ENCODE results near the gene STK11IP.

Gene STK11IP

DNA sequence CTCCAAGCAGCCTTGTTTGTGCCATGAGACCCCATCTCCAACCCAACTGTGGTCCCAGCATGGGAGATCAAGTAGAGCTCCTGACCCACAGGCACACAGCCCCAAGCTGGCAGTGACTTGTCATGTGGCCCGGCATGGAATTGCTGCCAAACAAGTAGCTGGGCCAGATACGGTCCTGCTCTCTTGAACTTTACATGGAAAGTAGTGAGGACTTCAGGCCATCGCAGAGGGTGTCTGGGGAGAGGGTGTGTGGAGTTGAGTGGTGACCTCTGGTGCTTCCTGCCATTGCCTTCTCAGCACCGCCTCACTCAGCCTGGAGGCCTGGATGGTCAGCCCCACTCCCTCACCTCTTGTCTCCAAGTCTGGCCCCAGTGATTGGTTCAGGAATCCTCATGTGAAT is 18.9 kb downstream of the STK11IP start:
- DNase-seq, result no peak

DNA sequence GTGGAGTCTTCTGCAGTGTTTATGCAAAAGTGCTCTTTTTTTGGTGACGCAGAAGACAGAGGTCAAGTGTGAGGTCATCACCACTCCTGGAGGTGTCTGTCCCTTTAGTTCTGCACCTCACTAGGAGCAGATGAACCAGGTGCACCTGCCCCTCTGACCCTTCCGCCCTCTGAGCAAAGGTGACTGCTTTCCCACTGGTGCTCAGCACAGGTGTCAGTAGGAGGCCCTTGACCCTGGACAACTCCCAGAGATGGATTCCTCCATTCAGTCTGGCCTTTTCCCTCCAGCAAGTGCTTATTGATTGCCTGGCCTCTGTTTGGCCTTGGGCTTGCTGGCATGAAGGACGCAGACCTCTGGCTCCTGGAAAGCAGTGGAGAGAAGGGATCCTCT is 21.1 kb downstream of the STK11IP start:
- DNase-seq, result no peak

DNA sequence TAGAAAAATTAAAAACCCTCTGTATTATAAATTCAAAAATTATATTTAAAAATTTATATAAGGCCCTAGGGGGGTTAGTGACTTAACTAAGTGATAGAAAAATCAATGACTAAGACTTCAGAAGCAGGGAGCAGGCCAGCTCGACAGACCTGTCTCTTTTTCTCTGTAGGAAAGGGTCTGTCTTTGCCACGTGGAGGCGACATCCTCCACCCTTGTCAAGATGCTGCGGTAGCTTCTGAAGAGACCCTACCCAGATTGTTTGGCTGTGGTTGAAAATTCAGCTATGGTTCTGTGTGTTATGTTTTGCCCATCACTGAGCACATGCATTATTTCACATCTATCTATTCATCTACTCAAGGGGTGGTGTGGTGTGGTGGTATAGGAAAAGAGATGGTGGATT is 21.6 kb downstream of the STK11IP start:
- DNase-seq, result no peak

DNA sequence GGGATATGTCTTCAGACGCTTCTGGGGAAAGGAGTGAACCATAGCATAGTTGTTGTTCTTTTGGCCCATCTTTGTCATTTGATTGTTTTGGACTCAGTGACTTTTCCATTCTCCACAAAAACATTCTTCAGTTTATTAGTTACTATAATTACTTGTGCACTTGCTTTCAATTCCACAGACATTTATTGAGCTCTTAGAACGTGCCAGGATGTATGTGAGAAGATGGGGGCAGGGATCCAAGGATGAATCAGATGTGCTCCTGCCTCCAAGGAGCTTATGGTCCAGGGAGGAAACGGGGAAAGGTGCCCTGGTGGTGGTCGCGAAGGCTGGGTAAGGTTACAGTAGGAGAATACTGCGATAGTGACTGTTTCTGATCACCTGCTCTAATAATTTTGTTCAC is 22.9 kb downstream of the STK11IP start:
- no peak for DNase-seq

DNA sequence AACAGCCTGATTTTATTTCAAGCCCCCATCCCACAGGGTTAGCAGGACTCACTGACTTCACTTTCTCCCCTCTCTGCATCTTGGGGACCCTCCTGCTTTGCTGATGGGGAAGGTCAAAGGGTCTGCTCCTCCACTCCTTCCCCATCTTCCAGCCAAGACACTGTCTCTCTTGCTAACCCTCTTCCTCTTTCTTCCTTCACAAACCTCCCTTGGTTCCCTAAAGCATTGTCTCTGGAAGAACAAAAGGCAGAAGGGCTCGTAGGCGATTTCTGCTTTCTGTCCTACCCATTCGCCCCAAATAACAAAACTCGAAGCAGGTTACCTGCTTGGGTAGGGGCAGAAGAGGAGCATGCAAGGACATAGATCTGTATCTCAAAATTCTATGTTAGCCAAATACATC is 24.3 kb downstream of the STK11IP start:
- DNase-seq, result no peak

DNA sequence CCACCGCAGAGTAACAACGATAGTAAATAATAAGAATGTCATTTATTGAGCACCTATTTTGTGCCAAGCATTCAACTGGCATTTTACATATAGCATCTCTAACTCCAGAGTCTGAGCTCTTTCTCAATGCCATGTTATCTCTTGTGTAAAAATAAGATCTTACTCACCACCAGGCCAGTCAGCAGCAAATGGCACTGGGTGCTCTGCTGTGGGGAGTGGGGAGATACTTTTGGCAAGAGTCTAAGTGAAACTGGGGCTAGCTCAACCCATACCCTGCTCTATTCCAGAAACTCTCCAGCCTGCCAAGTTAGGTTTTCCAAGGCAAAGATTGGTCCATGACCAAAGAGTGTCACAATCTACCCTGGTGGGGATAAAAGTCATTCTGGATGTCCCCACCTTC is 24.8 kb downstream of the STK11IP start:
- DNase-seq, result no peak

DNA sequence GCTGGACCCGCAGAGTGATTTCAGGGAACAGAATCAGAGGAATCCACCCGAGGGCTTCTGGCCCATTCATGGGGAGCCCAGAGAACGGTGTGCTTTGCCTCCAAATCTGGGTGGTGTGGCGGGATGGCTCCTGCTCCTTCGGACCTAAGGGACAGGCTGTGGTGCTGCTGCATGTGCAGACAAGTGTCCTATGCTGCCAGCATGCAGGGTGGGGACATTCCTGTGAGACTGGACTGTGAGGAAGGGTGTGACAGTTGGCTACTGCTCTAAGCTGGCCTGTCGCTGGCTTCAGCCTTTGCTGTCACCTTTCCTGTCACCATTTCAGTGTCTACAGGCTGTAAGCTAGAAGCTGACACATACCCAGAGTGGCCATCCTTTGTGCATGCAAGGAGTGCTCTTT is 26.9 kb downstream of the STK11IP start:
- DNase-seq, result no peak

DNA sequence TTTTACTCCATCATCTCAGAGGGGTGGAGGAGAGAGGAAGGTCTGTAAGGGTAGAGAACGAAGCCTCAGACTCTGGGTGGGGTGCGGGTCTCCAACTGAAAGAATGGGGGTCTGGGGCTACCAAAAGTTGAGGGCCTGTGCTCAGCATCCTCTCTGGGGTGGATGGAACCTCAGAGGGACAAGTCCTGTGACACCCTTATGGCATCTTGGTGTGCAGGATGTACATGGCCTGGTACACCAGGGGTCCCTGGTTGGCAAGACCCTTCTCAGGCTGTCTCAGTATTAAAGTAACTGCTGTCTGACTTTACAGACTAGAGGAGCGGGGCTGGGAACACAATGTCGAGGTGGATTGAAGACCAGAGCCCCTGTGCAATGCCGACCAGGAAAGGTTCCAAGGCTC is 27.5 kb downstream of the STK11IP start:
- no peak for DNase-seq

DNA sequence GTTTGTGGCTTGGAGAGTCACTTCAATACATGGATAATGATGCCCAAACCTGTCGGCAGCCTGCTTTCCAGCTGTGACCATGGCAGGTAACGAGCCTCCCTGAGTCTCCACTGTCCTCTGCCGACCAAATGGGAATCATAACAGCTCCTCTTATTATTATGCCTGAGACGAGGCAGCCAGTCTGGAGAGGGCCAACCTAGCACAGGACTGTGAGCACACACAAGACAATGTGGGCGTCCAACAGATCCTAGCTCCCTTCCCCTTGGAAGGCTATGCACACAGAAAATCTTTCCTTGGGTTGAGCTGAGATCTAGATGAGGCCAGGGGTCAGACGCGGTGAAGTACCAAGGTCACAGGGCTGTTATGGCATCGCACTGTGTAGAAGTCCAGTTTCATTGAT is 28.9 kb downstream of the STK11IP start:
- no peak for DNase-seq

DNA sequence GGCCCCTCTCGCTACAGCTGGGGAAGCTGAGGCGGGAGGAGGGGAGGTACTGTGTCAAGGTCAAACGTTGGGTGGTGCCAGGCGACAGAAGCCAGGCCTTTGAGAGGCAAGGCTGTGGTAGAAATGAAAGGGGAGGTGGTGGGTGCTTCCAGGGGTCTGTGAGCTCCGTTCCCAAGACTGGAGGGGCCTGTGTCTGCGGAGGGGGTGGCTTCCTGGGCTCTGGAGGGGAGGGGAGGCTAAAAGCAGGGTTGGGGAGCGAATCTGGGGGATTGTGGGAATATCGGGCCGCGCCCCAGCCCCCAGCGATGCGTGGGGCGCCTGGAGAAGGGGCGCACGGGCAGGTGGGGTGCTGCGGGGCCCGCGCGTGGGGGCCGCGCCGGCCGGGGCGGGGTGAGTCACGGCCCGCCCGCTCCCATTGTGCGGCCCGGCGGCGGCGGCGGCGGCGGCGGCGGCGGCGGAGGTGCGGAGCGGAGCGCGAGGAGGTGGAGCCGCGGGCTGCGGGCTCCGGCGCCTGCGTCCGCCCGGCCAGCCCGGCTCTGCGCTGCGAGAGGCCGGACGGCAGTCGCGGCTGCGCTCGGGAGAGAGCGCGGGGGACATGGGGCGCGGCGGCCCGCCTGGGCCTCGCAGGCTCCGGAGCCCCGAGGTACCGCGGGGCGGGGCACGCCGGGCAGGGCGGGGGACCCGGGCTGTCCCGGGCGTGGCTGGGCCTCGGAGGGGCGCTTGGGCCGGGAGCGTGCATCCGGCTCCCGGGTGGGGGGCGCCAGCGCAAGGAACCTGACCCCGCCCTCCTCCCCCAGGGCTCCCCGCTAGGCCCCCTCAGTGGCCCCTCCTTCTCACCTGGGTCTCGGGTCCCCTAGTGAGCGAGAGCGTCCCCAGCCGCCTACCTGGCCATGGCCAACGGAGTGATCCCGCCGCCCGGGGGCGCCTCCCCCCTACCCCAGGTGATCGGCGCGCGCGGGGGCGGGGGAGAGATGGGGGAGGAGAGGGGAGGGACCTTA is 29.7 kb downstream of the STK11IP start, which contains the start of gene SLC4A3:
SLC4A3 (plus strand) TSS at position 528 of the 998 bp plus-strand sequence; CDS start at position 891, 363 bp downstream.
- DNase-seq, result no peak

DNA sequence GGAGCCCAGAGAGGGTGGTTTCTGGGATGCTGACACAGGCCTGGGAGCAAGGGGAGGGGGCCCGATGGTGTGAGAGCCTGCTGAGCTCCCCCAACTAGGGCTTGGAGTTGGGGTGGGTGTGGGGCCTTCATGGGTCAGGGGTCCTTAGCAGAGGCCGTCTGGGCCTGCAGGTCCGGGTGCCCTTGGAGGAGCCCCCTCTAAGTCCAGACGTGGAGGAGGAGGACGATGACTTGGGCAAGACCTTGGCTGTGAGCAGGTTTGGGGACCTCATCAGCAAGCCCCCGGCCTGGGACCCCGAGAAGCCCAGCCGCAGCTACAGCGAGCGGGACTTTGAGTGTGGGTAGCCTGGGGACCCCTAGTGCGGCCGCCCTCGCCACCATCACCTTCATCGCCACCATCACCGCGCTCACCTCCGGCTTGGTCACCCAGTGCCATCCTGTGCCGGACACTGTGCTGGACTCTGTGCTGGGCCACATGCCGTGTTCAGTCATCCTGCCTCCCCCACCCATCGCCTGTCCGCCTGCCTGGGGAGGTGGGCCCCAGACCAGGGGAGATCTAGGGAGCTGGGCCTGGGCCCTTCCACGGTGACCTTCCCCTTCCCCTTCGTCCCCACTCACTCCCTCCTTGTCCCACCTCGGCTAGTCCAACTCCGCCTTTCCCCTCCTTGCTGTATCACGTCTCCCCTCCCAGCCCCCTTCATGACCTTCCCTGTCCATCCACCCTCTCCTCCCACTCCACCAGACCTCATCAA is 30.8 kb downstream of the STK11IP start:
- no peak for DNase-seq

DNA sequence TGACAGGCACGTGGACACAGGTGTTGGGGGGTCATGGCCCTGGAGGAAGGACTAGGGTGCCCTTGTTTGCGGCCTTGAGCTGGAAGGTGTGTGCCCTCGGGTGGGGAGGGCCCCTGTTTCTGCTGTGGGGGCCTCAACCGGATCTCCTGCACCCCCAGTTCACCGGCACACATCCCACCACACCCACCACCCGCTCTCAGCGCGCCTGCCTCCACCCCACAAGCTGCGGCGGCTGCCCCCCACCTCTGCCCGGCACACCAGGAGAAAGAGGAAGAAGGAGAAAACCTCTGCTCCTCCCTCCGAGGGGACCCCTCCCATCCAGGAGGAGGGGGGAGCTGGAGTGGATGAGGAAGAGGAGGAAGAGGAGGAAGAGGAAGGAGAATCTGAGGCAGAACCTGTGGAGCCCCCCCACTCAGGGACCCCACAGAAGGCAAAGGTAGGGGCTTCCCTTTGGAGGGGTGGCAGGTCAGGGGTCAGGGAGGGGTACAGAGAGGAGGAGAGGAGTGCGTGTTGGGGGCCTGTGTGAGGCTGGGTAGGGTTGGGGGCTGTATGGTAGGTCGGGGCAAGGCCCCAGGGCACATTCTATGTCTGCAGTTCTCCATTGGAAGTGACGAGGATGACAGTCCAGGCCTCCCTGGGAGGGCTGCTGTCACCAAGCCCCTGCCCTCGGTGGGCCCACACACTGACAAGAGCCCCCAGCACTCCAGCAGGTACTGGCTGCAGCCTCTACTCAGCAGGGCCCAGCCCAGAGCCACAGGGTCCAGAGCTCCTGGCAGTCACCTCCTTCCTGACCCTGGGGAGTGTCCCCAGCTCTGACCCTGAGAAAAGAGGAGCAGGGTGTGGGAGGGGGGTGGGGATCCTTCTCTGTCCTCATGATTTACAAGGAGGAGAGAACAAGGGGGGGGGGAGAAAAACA is 31.6 kb downstream of the STK11IP start:
- peak; percentile 37 for DNase-seq

DNA sequence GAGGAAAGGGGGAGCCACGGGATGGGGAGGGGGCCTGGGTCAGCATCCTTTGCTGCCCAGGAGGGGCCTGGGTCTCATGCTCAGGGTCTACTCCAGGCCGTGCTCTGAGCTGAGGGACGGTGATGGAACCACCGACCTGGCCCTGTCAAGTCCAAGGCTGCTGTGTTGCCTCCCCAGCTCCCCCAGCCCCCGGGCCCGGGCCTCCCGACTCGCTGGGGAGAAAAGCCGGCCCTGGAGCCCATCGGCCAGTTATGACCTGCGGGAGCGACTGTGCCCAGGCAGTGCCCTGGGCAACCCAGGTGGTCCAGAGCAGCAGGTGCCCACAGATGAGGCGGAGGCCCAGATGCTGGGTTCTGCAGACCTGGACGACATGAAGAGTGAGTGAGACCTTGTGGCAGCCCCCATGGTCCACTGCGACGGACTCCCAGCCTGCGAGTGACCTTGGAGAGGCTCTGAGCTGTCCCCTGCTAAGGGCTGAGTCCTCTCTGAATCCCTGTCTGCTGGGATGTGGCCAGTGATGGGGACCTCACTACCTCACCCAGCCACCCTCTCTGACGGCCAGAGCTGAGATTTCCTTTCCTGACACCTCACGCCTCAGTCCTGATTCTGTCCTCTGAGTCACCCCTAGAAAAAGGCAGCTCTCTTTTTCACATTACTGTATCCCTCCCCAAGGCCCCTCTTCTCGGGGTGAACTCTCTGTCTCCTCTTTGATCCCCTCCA is 32.5 kb downstream of the STK11IP start:
- peak; percentile 57 for DNase-seq

DNA sequence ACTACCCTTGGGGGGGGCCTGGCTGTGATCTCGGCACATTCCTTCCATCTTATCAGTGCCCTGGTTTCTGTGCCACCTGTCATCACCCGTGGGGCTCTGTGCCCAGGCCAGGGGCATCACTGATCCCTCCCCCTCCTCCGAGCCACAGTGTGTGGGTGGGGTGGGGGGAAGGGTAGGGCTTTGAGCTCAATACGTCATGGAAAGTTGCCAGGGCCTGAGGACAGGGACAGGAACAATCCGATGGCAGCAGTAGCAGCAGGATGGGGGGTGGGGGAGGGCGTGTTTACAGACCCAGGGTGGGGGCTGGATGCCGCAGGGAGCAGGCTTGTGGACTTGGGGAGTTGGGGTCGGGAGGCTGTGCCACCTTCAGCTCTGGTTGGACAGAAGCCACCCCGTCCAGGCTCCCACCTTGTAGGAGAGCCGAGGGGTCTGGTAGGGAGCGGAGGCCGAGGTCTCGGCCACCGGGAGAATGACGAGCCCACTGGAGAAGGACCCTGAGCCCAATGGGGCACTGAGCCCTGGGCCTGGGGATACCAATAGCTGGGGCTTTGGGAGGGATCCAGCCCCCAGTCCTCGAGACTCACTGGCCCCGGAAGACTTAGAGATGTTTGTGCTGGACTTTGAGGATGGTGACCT is 33.2 kb downstream of the STK11IP start:
- peak; percentile 41 for DNase-seq

DNA sequence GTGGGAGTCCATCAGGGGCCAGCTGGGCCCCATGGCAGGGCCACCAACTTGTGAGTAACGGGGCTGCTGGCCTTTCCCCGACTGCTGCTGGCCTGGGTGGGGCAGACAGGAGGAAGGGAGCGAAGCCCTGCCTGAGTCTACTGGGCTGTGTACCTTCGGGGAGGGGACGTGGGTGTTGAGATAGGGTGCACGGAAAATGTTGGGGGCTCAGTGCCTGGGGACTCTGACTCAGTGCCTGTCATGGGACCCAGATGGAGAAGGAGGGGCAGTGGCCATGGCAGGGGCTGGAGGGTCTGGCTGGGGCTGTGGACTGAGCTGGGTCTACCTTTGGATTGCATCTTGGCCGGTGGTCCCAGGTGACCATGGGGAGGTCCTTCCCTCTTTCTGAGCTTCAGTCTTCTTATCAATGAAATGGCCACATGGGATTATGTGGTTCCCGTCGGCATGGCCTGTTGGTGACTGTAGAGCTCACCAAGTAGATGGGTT is 33.8 kb downstream of the STK11IP start:
- DNase-seq, result peak; percentile 50

DNA sequence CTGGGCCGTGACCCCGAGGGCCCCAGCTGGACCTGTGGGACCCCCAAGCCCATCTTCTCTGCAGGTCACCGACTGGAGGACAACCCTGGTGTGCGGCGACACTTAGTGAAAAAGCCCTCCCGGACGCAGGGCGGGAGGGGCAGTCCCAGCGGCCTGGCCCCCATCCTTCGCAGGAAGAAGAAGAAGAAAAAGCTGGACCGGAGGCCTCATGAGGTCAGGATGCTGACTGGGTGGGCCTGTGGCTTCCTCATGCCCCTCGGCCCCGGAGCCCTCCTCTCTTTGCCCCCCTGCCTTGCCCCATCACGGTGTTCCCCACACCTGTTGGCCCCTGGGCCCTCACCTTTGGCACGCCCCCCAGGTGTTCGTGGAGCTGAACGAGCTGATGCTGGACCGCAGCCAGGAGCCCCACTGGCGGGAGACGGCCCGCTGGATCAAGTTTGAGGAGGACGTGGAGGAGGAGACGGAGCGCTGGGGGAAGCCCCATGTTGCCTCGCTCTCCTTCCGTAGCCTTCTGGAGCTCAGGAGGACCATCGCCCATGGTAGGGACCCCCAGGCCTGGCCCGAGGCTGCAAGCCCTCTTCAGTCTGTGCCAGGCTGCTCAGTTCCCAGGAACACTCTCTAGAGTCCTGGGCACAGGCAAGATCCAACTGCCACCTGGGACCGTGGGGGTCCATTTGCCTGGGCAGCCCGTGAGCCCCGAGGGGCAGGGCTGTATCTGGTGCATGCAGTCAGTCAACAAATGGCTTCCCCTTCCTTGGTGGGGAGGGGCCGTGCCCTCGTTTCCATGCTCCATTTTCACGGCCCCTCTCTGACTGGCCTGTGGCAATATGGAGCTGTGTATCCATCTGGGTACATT is 34.5 kb downstream of the STK11IP start:
- DNase-seq, result peak; percentile 54

DNA sequence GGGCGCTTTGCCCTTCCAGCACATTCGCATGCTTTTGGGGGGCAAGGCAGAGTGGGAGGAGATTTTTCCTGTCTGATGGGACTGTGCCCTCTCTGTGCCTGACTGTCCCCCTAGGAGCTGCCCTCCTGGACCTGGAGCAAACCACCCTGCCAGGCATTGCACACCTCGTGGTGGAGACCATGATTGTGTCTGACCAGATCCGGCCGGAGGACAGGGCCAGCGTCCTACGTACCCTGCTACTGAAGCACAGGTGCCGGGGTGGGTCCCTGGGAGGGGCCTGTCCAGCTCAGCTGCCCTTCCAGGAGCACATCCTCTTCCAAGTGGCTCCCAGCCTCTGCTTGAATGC is 35.1 kb downstream of the STK11IP start:
- DNase-seq, result no peak

DNA sequence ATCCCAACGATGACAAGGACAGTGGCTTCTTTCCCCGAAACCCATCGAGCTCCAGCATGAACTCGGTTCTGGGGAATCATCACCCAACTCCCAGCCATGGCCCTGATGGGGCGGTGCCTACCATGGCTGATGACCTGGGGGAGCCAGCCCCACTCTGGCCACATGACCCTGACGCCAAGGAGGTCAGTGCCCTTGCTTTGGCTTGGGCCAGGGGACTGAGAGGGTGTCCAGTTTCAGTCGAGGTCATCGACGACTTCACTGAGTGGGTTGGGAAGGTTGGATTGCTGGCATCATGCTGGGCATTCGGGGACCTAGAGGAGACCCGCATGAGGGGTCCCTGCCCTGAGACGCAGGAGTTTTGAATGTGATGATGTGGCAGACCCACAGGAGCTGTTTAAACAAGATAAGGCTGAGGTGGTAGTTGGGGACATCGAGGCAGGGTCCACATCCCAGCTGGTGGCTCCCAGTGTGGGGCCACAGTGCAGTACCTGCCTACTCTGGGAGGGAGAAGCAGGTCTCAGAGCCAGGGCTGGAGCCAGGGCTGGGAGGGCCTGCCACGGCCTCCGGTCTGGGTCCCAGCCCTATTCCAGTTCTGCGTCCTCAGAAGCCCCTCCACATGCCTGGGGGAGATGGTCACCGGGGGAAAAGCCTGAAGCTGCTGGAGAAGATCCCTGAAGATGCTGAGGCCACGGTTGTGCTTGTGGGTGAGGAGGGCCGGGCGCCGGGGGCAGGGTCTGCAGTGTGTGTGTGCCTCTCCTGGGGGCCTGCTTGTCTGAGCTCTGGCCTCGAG is 35.8 kb downstream of the STK11IP start:
- DNase-seq, result no peak

DNA sequence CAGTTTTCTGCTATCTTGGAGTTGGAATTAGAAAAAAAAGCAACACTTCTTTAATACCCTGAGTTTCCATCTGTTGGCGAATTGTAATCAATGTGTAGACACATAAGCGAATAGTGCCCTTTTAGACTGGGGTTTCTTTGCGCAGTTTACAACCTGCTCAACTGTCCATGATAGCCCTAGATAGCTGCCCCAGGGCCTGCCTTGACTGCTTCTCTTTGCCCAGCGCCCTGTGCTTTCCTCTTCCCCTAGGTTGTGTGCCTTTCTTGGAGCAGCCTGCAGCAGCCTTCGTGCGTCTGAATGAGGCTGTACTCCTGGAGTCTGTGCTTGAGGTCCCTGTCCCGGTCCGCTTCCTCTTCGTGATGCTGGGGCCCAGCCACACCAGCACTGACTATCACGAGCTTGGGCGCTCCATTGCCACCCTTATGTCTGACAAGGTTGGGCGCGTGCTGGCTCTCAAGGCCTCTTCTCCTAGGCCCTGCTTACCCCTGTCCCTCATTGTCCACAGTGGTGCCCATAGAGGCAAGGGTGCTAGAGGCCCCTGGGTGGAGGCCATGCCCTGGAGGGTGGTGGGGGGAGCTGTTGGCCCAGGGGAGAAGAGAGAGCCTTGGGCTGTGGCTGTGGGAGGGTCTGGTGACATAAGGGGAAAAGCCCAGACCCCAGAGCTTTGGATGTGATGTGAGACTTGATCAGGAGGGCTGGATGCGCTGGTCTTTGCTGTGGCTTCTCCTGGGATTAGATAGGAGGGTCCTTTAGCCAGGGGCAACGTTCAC is 36.7 kb downstream of the STK11IP start:
- no peak for DNase-seq
